Measurements from ENCODE around the gene FAM111A. TPM values are rescaled to one million over a fixed set of nuclear protein-coding genes. Genes with fewer than 3 reads are reported as not detected.

FAM111A gene
- polyA plus RNA-seq, 3 donors: 34.6 to 101 (median 55.7) TPM

GRCh38 chr11:59187587-59187986 is 44.9 kb downstream of the FAM111A start:
- Mint-ChIP-seq H3K27ac (no peak overlapping the region), H3K9me3 (no peaks in the 10 kb centered on the region), H3K4me1 (peaks cover 10% of the 10 kb centered on the region), H3K4me3 (no peak overlapping the region), H3K27me3 (ENCODE audit: low read depth in 3 of 3) (peaks cover 0 to 4% (median 2%) of the 10 kb centered on the region in 3 donors), H3K36me3 (peaks cover 40 to 62% of the 10 kb centered on the region in 2 donors)
- H3K9ac ChIP-seq (ENCODE audit: insufficient read depth, low read length, poor library complexity, severe bottlenecking): no peak overlapping the region
- intact Hi-C loops (cut with micrococcal nuclease): no loop called here
- no peaks in the 10 kb centered on the region for H3K9me3 ChIP-seq (replicated peaks in 1 of 2; ENCODE audit: control insufficient read depth in 1 of 2, insufficient read depth in 1 of 2, low read length in 2 of 2)
- peaks cover 8% of the 10 kb centered on the region in 2 donors for H3K4me1 ChIP-seq (ENCODE audit: control insufficient read depth in 1 of 2, insufficient read depth in 2 of 2, low read length in 2 of 2)
- TF ChIP-seq CTCF (IDR thresholded peaks at IDR 0.05): no peak
- WGBS (ENCODE audit: insufficient coverage): 60% methylated on average over 3 of the region's 6 CpGs
- peaks cover 0 to 56% of the 10 kb centered on the region in 2 donors for H3K36me3 ChIP-seq (replicated peaks in 1 of 2; ENCODE audit: control insufficient read depth in 1 of 2, insufficient read depth in 2 of 2, low read length in 2 of 2)
- H3K4me3 ChIP-seq (replicated peaks in 1 of 3; ENCODE audit: low read depth in 2 of 3, low read length in 3 of 3): no peak overlapping the region
- H4K20me1 ChIP-seq (ENCODE audit: insufficient read depth, low read length): peaks cover 15% of the 10 kb centered on the region
- H3K79me2 ChIP-seq (ENCODE audit: insufficient read depth, low read length): no peaks in the 10 kb centered on the region
- H3K4me2 ChIP-seq (replicated peaks; ENCODE audit: extremely low read depth, low read length, poor library complexity, severe bottlenecking): no peak overlapping the region
- no peaks in the 10 kb centered on the region for H3K27me3 ChIP-seq (ENCODE audit: control insufficient read depth in 2 of 2, insufficient read depth in 2 of 2, low read length in 2 of 2)
- H2AFZ ChIP-seq (ENCODE audit: insufficient read depth, low read depth, low read length, poor library complexity, severe bottlenecking): no peak overlapping the region
- peak in 1 of 3 donors; percentile 37 for DNase-seq
- H3K27ac ChIP-seq (ENCODE audit: low read depth in 1 of 2, low read length in 2 of 2): no peak overlapping the region

GRCh38 chr11:59188954-59189353 is 46.3 kb downstream of the FAM111A start:
- Mint-ChIP-seq H3K27ac (no peak overlapping the region), H3K4me1 (peaks cover 10% of the 10 kb centered on the region), H3K4me3 (no peak overlapping the region), H3K9me3 (no peaks in the 10 kb centered on the region), H3K36me3 (peaks cover 51 to 56% of the 10 kb centered on the region in 2 donors), H3K27me3 (ENCODE audit: low read depth in 3 of 3) (peaks cover 0 to 4% (median 2%) of the 10 kb centered on the region in 3 donors)
- intact Hi-C loops (cut with micrococcal nuclease): no loop called here
- no peak overlapping the region for H3K4me2 ChIP-seq (replicated peaks; ENCODE audit: extremely low read depth, low read length, poor library complexity, severe bottlenecking)
- H3K4me1 ChIP-seq (ENCODE audit: control insufficient read depth in 1 of 2, insufficient read depth in 2 of 2, low read length in 2 of 2): peaks cover 8% of the 10 kb centered on the region in 2 donors
- H4K20me1 ChIP-seq (ENCODE audit: insufficient read depth, low read length): peaks cover 15% of the 10 kb centered on the region
- TF ChIP-seq CTCF (IDR thresholded peaks at IDR 0.05): no peak
- H3K27me3 ChIP-seq (ENCODE audit: control insufficient read depth in 2 of 2, insufficient read depth in 2 of 2, low read length in 2 of 2): no peaks in the 10 kb centered on the region
- H3K79me2 ChIP-seq (ENCODE audit: insufficient read depth, low read length): no peaks in the 10 kb centered on the region
- no peak overlapping the region for H3K9ac ChIP-seq (ENCODE audit: insufficient read depth, low read length, poor library complexity, severe bottlenecking)
- H2AFZ ChIP-seq (ENCODE audit: insufficient read depth, low read depth, low read length, poor library complexity, severe bottlenecking): no peak overlapping the region
- no peak overlapping the region for H3K27ac ChIP-seq (ENCODE audit: low read depth in 1 of 2, low read length in 2 of 2)
- H3K9me3 ChIP-seq (replicated peaks in 1 of 2; ENCODE audit: control insufficient read depth in 1 of 2, insufficient read depth in 1 of 2, low read length in 2 of 2): no peaks in the 10 kb centered on the region
- WGBS (ENCODE audit: insufficient coverage): 97% methylated on average over 4 of the region's 4 CpGs
- H3K4me3 ChIP-seq (replicated peaks in 1 of 3; ENCODE audit: low read depth in 2 of 3, low read length in 3 of 3): no peak overlapping the region
- DNase-seq: no peak
- peaks cover 0 to 56% of the 10 kb centered on the region in 2 donors for H3K36me3 ChIP-seq (replicated peaks in 1 of 2; ENCODE audit: control insufficient read depth in 1 of 2, insufficient read depth in 2 of 2, low read length in 2 of 2)

Data from CD14-positive monocyte (primary cell).